IPS DF 6.9 (cell line): ENCODE data around the gene TCF7L2.

ENCODE experiments used
- DNase-seq: peaks from one replicate; pipeline ENCODE4 v3.0.0-alpha.2; 2013; ENCODE audit warnings: low read depth, low spot score
- H3K27ac ChIP-seq: one replicate; pipeline ENCODE4 v1.5.1; 2013; ENCODE audit warnings: low read length, control low read depth
- H3K27me3 ChIP-seq: 2 replicates; pipeline ENCODE4 v1.6.1; 2013; ENCODE audit warnings: mild to moderate bottlenecking, low read length; ENCODE audit not compliant: control insufficient read depth, insufficient read depth
- H3K36me3 ChIP-seq: 2 replicates; pipeline ENCODE4 v1.6.1; 2013; ENCODE audit warnings: low read length; ENCODE audit not compliant: control insufficient read depth, insufficient read depth
- H3K4me1 ChIP-seq: 2 replicates; pipeline ENCODE4 v1.6.1; 2013; ENCODE audit warnings: low read length; ENCODE audit not compliant: control insufficient read depth, insufficient read depth
- H3K4me3 ChIP-seq: 2 replicates; pipeline ENCODE4 v1.5.1; 2013; ENCODE audit warnings: mild to moderate bottlenecking, low read length
- H3K9me3 ChIP-seq: 2 replicates; pipeline ENCODE4 v1.6.1; 2013; ENCODE audit warnings: low read length, inconsistent platforms; ENCODE audit not compliant: control insufficient read depth, insufficient read depth
- WGBS: extraction: QIAGEN DNeasy Blood & Tissue Kit; methylation state at CpG from one replicate; pipeline ENCODE4 v1.1.7; 2013; ENCODE audit warnings: mixed read lengths, missing lambda C conversion rate; ENCODE audit not compliant: insufficient read length, insufficient coverage; 5-methylcytosine and 5-hydroxymethylcytosine counted together

Gene TCF7L2

DNA sequence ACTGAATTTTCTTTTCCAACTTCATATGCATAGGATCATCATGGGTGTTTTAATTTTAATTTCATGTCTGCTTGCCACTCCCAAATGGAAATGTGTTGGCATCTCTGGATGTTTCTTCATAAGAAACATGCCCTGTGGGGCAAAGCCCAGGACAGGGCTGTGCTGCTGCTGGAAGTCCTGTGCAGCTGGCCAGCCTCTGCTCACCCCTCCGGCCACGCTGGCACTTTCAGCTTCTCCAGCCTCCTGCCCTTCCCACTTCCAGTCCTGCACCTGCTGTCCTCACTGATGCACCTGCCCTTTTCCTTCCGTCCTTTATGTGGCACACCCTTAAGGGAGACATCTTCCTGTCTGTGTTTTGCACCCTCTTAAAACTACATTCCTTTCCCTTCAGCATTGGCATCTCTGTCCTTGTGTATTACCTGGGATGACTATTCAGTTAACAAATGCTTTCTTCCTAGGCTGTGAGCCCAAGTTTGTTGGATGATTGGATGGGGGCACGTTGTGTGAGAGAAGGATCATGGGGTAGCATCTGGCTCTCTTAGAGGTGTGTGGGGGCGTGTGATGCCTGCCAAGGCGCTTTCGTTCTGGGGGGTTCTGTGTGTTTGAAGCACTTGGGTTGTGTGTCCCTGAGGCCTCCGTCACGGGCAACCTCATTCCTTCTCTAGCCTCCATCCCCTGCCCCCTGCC lies 56.8 kb downstream of the TCF7L2 start:
- peaks cover 6% of the 10 kb centered on the region for H3K4me1 ChIP-seq
- no peak for DNase-seq
- H3K4me3 ChIP-seq: no peak overlapping the region
- WGBS: no CpG with 5 or more reads among the region's 9 CpGs
- no peaks in the 10 kb centered on the region; the same call in 1 of the 2 replicates for H3K36me3 ChIP-seq
- H3K27me3 ChIP-seq: no peaks in the 10 kb centered on the region
- H3K27ac ChIP-seq: no peak overlapping the region
- H3K9me3 ChIP-seq: no peaks in the 10 kb centered on the region

DNA sequence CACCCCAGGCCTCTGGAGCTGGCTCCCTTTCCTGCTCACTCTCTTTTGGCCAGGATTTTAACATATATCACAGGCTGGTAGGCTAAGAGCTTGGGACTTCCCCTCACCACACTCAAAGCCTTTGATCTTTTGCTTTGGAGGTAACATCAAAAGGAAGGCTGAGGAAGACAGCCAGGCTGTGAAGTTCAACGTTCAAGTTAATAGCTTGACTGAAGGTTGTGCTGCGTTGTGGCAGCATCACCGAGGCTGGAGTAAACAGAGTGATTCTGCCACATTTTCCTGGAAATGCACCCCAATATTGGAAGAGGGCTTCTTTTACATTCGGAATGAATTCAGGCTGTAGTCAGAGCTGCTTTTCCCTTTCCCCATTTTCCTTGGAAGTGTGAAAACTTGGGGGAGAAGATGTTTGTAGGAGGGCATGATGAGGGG lies 57.3 kb downstream of the TCF7L2 start:
- H3K36me3 ChIP-seq: no peaks in the 10 kb centered on the region; the same call in 1 of the 2 replicates
- WGBS: no CpG with 5 or more reads among the region's 4 CpGs
- no peak overlapping the region for H3K4me3 ChIP-seq
- H3K27ac ChIP-seq: no peak overlapping the region
- no peaks in the 10 kb centered on the region for H3K27me3 ChIP-seq
- H3K4me1 ChIP-seq: peaks cover 10% of the 10 kb centered on the region
- no peaks in the 10 kb centered on the region for H3K9me3 ChIP-seq
- DNase-seq: no peak

DNA sequence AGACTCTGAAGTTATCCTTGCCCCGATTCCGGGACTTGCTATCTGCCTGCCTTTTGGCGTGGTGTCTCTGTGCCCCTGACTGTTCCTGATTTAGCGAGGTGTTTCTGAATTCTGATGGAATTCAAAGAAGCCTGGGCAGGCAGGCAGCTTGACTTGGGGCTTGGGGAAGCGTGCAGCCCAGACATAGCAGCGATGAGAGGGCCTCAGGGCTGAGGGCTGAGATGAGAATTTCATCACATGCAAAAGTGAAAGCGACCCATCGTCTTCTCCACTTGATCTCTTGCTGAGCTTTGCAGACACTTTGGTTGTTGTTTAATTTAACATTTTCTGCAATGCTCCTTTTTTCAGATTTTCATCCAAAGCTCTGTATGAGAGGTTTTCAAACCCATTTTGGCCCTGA lies 57.8 kb downstream of the TCF7L2 start:
- Histone ChIP-seq H3K36me3 (no peaks in the 10 kb centered on the region; the same call in 1 of the 2 replicates), H3K4me1 (peaks cover 10% of the 10 kb centered on the region), H3K27me3 (no peaks in the 10 kb centered on the region), H3K27ac (no peak overlapping the region), H3K9me3 (no peaks in the 10 kb centered on the region), H3K4me3 (no peak overlapping the region)
- DNase-seq: no peak
- no CpG with 5 or more reads among the region's 8 CpGs for whole genome bisulfite sequencing

DNA sequence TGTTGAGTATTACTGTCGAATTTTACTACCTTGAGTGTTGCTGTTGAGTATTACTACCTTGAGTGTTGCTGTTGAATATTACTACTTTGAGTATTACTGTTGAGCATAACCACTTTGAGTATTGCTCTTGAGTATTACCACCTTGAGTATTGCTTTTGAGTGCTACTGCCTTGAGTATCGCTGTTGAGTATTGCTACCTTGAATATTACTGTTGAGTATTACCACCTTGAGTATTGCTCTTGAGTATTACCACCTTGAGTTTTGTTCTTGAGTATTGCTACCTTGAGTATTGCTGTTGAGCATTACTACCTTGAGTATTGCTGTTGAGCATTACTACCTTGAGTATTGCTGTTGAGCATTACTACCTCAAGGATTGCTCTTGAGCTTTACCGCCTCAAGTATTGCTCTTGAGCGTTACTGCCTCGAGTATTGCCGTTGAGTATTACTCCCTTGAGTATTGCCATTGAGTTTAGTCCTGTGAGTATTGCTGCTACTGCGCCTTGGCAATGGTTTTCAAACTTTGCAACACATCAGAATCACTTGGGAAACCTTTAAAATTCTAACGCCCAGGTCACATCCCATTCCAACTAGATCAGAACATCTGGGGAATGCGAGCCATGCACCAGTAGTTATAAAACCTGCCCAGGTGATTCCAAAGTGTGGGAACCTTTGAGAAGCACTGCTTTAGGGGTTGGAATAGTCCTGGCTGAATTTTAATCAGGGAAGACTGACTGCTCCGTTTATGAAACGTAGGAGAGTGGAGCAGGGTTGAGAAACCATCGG lies 61.7 kb downstream of the TCF7L2 start:
- Histone ChIP-seq H3K36me3 (no peaks in the 10 kb centered on the region), H3K27ac (no peak overlapping the region), H3K4me1 (peaks cover 7% of the 10 kb centered on the region; the same call in 1 of the 2 replicates), H3K4me3 (no peak overlapping the region), H3K27me3 (no peaks in the 10 kb centered on the region), H3K9me3 (no peaks in the 10 kb centered on the region)
- WGBS: no CpG with 5 or more reads among the region's 12 CpGs
- DNase-seq: no peak

DNA sequence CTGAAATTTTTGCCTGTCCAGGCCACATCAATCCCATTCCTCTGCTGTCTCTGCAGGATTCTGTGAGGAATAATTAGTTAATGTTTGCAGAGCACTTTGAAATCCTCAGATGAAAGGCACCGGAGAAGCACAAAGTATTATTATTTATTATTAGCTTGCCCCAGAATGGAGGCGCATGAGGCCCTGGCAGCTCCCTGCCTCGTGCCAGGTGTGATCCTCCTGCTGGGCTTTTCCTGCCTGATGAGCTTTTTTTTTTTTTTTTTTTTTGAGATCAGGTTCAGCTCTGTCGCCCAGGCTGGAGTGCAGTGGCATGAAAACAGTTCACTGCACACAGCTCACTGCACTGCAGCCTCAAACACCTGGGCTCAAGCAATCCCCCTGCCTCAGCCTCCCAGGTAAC lies 65.2 kb downstream of the TCF7L2 start:
- WGBS: no CpG with 5 or more reads among the region's 4 CpGs
- no peaks in the 10 kb centered on the region for H3K36me3 ChIP-seq
- peaks cover 19% of the 10 kb centered on the region for H3K4me1 ChIP-seq
- H3K27ac ChIP-seq: no peak overlapping the region
- H3K4me3 ChIP-seq: no peak overlapping the region
- no peaks in the 10 kb centered on the region for H3K27me3 ChIP-seq
- H3K9me3 ChIP-seq: no peaks in the 10 kb centered on the region
- DNase-seq: no peak

DNA sequence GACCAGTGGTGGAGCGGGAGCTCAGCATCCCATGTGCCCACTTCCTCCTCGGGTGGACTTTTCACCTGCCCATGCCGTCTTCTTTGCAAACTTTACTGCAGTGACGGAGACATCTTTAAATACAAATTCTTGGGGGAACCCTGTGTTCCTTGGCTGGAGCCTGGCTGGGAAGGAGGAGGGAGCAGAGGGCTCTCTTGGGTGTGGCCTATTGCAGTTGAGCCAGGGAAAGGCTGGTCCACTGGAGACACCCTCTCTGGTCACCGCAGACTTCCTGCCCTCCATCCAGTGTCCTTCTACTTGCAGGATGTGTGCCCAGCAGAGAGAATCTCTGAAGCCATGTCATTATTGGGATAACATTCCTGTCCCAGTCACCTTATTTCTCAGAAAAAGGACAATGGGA lies 67.3 kb downstream of the TCF7L2 start:
- H3K4me3 ChIP-seq: no peak overlapping the region
- no peak for DNase-seq
- H3K36me3 ChIP-seq: no peaks in the 10 kb centered on the region
- H3K9me3 ChIP-seq: no peaks in the 10 kb centered on the region
- no peaks in the 10 kb centered on the region for H3K27me3 ChIP-seq
- no peak overlapping the region for H3K27ac ChIP-seq
- no CpG with 5 or more reads among the region's 5 CpGs for WGBS
- H3K4me1 ChIP-seq: peaks cover 15% of the 10 kb centered on the region

DNA sequence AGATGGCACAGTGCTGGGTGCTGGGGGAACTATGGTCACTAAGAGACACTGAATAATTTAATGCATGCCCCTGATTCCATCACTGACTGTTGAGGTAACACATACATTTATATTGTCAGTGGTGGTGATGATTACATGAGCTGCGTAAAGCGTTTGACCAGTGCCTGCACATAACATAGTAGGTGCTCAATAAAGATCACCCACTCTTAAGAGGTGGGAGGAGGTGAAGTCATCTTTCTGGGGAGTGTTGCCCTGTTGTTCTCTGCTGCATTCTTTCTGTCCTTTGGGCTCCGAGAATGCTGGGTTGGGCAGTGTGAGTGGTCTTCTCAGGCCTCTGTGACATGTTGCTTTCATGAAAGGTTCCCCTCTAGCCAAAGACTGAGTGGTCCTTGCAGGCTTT lies 68.0 kb downstream of the TCF7L2 start:
- no peaks in the 10 kb centered on the region for H3K27me3 ChIP-seq
- H3K27ac ChIP-seq: no peak overlapping the region
- WGBS: no CpG with 5 or more reads among the region's 3 CpGs
- H3K4me1 ChIP-seq: peaks cover 15% of the 10 kb centered on the region
- no peak overlapping the region for H3K4me3 ChIP-seq
- H3K9me3 ChIP-seq: no peaks in the 10 kb centered on the region
- no peak for DNase-seq
- no peaks in the 10 kb centered on the region for H3K36me3 ChIP-seq

DNA sequence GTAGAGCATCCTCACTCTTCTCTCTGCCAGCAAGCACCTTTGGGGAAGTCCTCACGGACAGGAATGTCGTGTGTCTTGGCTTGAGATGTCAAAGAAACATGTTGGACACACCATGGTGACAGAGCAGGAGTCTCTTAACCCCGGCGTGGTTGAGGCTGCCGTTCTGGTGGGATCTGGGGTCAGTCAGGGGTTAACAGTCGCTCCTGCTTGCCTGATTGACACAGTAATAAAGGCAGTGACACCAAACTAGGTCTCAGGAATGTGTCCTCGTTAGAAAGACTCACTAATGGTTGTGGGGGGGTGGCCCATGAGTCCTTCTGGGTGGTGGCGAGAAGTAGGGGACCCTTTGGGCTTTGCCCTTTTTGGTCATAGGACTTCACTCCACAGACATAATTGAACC lies 69.0 kb downstream of the TCF7L2 start:
- Histone ChIP-seq H3K27ac (no peak overlapping the region), H3K4me3 (no peak overlapping the region), H3K36me3 (no peaks in the 10 kb centered on the region), H3K4me1 (peaks cover 15% of the 10 kb centered on the region), H3K27me3 (no peaks in the 10 kb centered on the region), H3K9me3 (no peaks in the 10 kb centered on the region)
- no CpG with 5 or more reads among the region's 8 CpGs for WGBS
- DNase-seq: no peak

DNA sequence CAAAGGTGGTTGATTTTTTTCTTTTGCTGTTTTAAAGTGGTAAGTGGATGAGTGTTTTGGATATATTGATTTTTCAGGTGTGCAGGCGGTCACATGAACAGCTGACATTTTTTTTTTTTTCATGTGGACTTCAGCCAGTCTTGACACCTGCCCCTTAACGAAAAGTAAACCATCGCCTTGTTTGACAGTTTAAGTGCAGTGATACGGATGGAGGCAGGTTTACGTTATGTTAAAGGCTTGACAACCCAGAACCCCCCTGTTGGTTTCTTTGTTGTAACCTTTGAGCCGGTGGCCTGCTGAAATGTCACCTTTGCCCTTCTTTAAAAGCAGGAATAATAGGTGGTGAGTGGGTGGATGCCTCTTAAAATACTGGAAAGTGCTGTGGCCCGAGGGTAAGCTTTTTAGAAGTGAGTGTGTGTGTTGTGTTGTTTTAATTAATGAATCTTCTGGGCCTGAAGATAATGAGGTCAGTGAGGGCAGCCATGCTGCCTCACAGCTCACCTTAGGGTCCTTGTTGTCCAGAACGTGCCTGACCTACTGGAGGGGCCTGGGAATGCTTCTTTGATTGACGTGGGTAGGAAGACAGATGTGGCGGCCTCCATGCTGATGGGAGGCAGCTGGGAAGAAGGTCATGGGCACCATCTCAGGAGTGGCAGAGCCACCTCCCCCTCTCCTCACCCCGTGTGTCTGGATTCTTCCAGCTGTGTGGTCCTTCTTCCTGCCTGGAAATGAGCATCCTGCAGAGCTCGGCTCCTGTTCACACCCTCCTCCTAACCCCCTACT lies 69.8 kb downstream of the TCF7L2 start:
- Histone ChIP-seq H3K9me3 (no peaks in the 10 kb centered on the region), H3K4me1 (peaks cover 15% of the 10 kb centered on the region), H3K27ac (no peak overlapping the region), H3K4me3 (no peak overlapping the region), H3K27me3 (no peaks in the 10 kb centered on the region), H3K36me3 (no peaks in the 10 kb centered on the region)
- no peak for DNase-seq
- no CpG with 5 or more reads among the region's 12 CpGs for WGBS

DNA sequence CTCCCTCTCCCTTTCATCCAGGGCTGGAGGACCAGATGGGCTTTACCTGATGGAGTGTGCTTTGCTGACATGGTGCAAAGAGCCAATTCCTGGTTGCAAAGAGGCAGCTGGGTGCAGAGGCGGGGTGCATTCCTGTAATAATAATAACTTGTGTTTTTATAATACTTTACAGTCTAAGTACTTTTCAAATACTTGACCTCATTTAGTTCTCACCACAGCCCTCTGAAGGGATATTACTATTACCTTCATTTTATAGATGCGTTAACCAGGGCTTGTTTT lies 70.4 kb downstream of the TCF7L2 start:
- H3K36me3 ChIP-seq: no peaks in the 10 kb centered on the region
- no peak overlapping the region for H3K4me3 ChIP-seq
- H3K4me1 ChIP-seq: peaks cover 15% of the 10 kb centered on the region
- H3K27me3 ChIP-seq: no peaks in the 10 kb centered on the region
- H3K9me3 ChIP-seq: no peaks in the 10 kb centered on the region
- no peak for DNase-seq
- H3K27ac ChIP-seq: no peak overlapping the region
- no CpG with 5 or more reads among the region's 2 CpGs for WGBS
